HepG2 (cell line): ENCODE results near the gene MACROD2. TPM values are rescaled to one million over a fixed set of nuclear protein-coding genes. Genes with fewer than 3 reads are reported as not detected.

ENCODE experiments used
- ATAC-seq: fragments of 200-7000 bp; cut with Tn5 transposase; 3 replicates; pipeline ENCODE4 v1.9.1; 2020; ENCODE audit warnings: mild to moderate bottlenecking, moderate library complexity
- BruUV-seq: library from RNA; stranded (reverse); fragments of 400-500 nt; replicated peaks from 2 replicates; lab custom pipeline; 2021; lab: Mats Ljungman, UMichigan
- CTCF ChIA-PET: fragments of 300-600 bp; formaldehyde crosslinking; extraction: SDS; loops from one replicate; lab custom pipeline; 2021; ENCODE audit warnings: low total read pairs, inconsistent platforms, low intra/inter-chr PET ratio; lab: Yijun Ruan, JAX
- POLR2A ChIA-PET: fragments of 350-600 bp; sonication (Branson Sonifier 250); formaldehyde crosslinking; loops from one replicate; lab custom pipeline; 2020; ENCODE audit warnings: antibody characterized with exemption, inconsistent platforms; lab: Yijun Ruan, JAX
- DNase-seq: peaks from one replicate; pipeline ENCODE4 v3.0.0-alpha.2; 2015; ENCODE audit warnings: low spot score
- FAIRE-seq: peaks from 3 replicates; lab custom pipeline; 2011; peaks lifted over from hg19 to GRCh38; lab: Jason Lieb, UNC
- H2AFZ ChIP-seq: one replicate; pipeline ENCODE4 v1.6.1; 2011; ENCODE audit warnings: low read length, inconsistent platforms
- H3K27ac ChIP-seq: fragments of 300-600 bp; 3 replicates; pipeline ENCODE4 v1.8.0; 2011; ENCODE audit warnings: mixed run types, mild to moderate bottlenecking, mixed read lengths, low read length, inconsistent platforms; ENCODE audit not compliant: insufficient read depth; ENCODE audit errors: extremely low read length
- H3K27me3 ChIP-seq, 2 experiments: fragments of 200-600 bp in 1 of 2; 2 replicates in 1 of 2; 3 replicates in 1 of 2; pipeline versions ENCODE4 v1.6.0 to v1.8.0; 2011; ENCODE audit warnings: low read length in 2 of 2, mild to moderate bottlenecking in 2 of 2, moderate library complexity in 2 of 2, inconsistent platforms in 1 of 2; ENCODE audit not compliant: insufficient read depth in 2 of 2, control insufficient read depth in 1 of 2
- H3K36me3 ChIP-seq, 2 experiments: fragments of 200-600 bp in 1 of 2; replicated peaks in 1 of 2; 2 replicates in 1 of 2; 3 replicates in 1 of 2; pipeline versions ENCODE4 v1.5.1 to v1.8.0; 2011; ENCODE audit warnings: low read length in 2 of 2, inconsistent platforms in 1 of 2; ENCODE audit not compliant: insufficient read depth in 2 of 2, control insufficient read depth in 1 of 2
- H3K4me1 ChIP-seq: 2 replicates; pipeline ENCODE4 v1.5.1; 2012; ENCODE audit warnings: low read length, inconsistent platforms; ENCODE audit not compliant: insufficient read depth
- H3K4me2 ChIP-seq: 2 replicates; pipeline ENCODE4 v1.6.0; 2011; ENCODE audit warnings: low read depth, low read length, inconsistent platforms
- H3K4me3 ChIP-seq, 3 experiments: fragments of 200-600 bp in 1 of 3; sonication (generic), shearing (Covaris generic) in 1 of 3; replicated peaks in 1 of 3; 2 replicates each; pipeline ENCODE4 v1.5.1; 2011 to 2016; ENCODE audit warnings: low read length in 3 of 3, inconsistent platforms in 2 of 3, low read depth in 2 of 3, mild to moderate bottlenecking in 2 of 3, control low read depth in 1 of 3, mixed read lengths in 1 of 3; ENCODE audit not compliant: insufficient read depth in 1 of 3
- H3K79me2 ChIP-seq: one replicate; pipeline ENCODE4 v1.6.1; 2011; ENCODE audit warnings: low read length, inconsistent platforms; ENCODE audit not compliant: insufficient read depth
- H3K9ac ChIP-seq: 2 replicates; pipeline ENCODE4 v1.6.0; 2011; ENCODE audit warnings: mild to moderate bottlenecking, low read depth, low read length, inconsistent platforms; ENCODE audit not compliant: insufficient read depth
- H3K9me3 ChIP-seq: 2 replicates; pipeline ENCODE4 v1.5.1; 2012; ENCODE audit warnings: mild to moderate bottlenecking, low read length
- H4K20me1 ChIP-seq: 2 replicates; pipeline ENCODE4 v1.6.0; 2011; ENCODE audit warnings: inconsistent platforms, mild to moderate bottlenecking, low read length, moderate library complexity; ENCODE audit not compliant: insufficient read depth
- ARNTL ChIP-seq: sonication (generic); formaldehyde crosslinking; IDR thresholded peaks from 2 replicates; pipeline ENCODE4 v1.4.0; 2020; ENCODE audit warnings: mild to moderate bottlenecking, missing genetic modification reagents
- CSRNP2 ChIP-seq: sonication (generic); formaldehyde crosslinking; conservative IDR thresholded peaks from 2 replicates; pipeline ENCODE4 v1.8.0; 2022; ENCODE audit warnings: low read depth, missing genetic modification reagents
- EED ChIP-seq: sonication (generic); formaldehyde crosslinking; IDR thresholded peaks from 2 replicates; pipeline ENCODE4 v1.5.0; 2020; ENCODE audit warnings: mild to moderate bottlenecking, missing genetic modification reagents
- GFI1 ChIP-seq: sonication (generic); formaldehyde crosslinking; IDR thresholded peaks from 2 replicates; pipeline ENCODE4 v1.5.0; 2020; ENCODE audit warnings: missing genetic modification reagents, mild to moderate bottlenecking, borderline replicate concordance
- JUNB ChIP-seq: sonication (generic); formaldehyde crosslinking; IDR thresholded peaks from 2 replicates; pipeline ENCODE4 v1.8.0; 2022; ENCODE audit warnings: missing genetic modification reagents, mild to moderate bottlenecking, borderline replicate concordance
- KAT7 ChIP-seq: IDR thresholded peaks from 2 replicates; pipeline ENCODE4 v1.6.1; 2018; ENCODE audit warnings: borderline replicate concordance, missing compliant biosample characterization
- KAT8 ChIP-seq: IDR thresholded peaks from 2 replicates; pipeline ENCODE4 v1.6.1; 2016; ENCODE audit warnings: missing genetic modification reagents, missing compliant biosample characterization
- PAF1 ChIP-seq: IDR thresholded peaks from 2 replicates; pipeline ENCODE4 v1.6.1; 2016; ENCODE audit warnings: missing genetic modification reagents, missing compliant biosample characterization
- POLR2AphosphoS2 ChIP-seq: IDR thresholded peaks from 2 replicates; pipeline ENCODE4 v1.6.1; 2011; ENCODE audit warnings: low read depth, low read length, improper control_type of control experiment
- TEF ChIP-seq: sonication (generic); formaldehyde crosslinking; IDR thresholded peaks from 2 replicates; pipeline ENCODE4 v1.5.0; 2020; ENCODE audit warnings: missing genetic modification reagents
- ZIK1 ChIP-seq: sonication (generic); formaldehyde crosslinking; IDR thresholded peaks from 2 replicates; pipeline ENCODE4 v1.5.0; 2020; ENCODE audit warnings: mild to moderate bottlenecking, low read depth, missing genetic modification reagents, borderline replicate concordance
- ZNF24 ChIP-seq: fragments of 450-650 bp; IDR thresholded peaks from 2 replicates; pipeline ENCODE4 v1.6.1; 2017; ENCODE audit warnings: antibody characterized with exemption, mild to moderate bottlenecking
- ZNF335 ChIP-seq: sonication (generic); formaldehyde crosslinking; IDR thresholded peaks from 2 replicates; pipeline ENCODE4 v1.4.0; 2020; ENCODE audit warnings: missing genetic modification reagents
- ZSCAN22 ChIP-seq: sonication (generic); formaldehyde crosslinking; IDR thresholded peaks from 2 replicates; pipeline ENCODE4 v1.4.0; 2020; ENCODE audit warnings: mild to moderate bottlenecking, missing genetic modification reagents
- WGBS: methylation state at CpG from one replicate; pipeline ENCODE4 v1.1.6; 2017; ENCODE audit warnings: low lambda C conversion rate; 5-methylcytosine and 5-hydroxymethylcytosine counted together
- in situ Hi-C: cut with HindIII; loops from 2 replicates; pipeline ENCODE4 v1.10.0; 2017; ENCODE audit warnings: low pct_unique_long_range_greater_than_20kb; ENCODE audit not compliant: extremely low pct_ligation_motif_present
- intact Hi-C: fragments of 100-400 bp; cut with micrococcal nuclease; formaldehyde crosslinking; loops from one replicate; pipeline ENCODE4 v1.10.0; 2022; ENCODE audit not compliant: unreplicated experiment
- polyA plus RNA-seq, 8 experiments: library from polyadenylated mRNA; depleted of rRNA in 3 of 8; stranded (reverse) in 7 of 8; unstranded in 1 of 8; fragments of >200 nt; fragmentation: Illumina TruSeq in 4 of 8; extraction: Trizol in 4 of 8; gene quantifications; 2 replicates each; pipeline versions ENCODE4 v1.2.1 to v1.2.3, GENCODE V29; 2011 to 2016; ENCODE audit warnings: low read depth in 4 of 8, missing spikeins in 1 of 8, mixed read lengths in 1 of 8; ENCODE audit not compliant: insufficient read depth in 1 of 8
- total RNA-seq, 5 experiments: library from RNA; depleted of rRNA; stranded (reverse); fragments of >200 nt; fragmentation: Illumina TruSeq; extraction: Trizol; gene quantifications; 2 replicates each; pipeline ENCODE4 v1.2.3, GENCODE V29; 2016; ENCODE audit warnings: low read depth in 1 of 5
- TF ChIP-seq, protein P1 (sequence below): IDR thresholded peaks from 2 replicates; pipeline ENCODE4 v1.6.1; 2016; ENCODE audit warnings: low read depth

Gene MACROD2
- total and polyA plus RNA-seq, 2 of the 13 experiments (the other 11 are each of a cell fraction or from before 2014, with no cell fraction given), result 0.13 to 0.51 TPM

DNA sequence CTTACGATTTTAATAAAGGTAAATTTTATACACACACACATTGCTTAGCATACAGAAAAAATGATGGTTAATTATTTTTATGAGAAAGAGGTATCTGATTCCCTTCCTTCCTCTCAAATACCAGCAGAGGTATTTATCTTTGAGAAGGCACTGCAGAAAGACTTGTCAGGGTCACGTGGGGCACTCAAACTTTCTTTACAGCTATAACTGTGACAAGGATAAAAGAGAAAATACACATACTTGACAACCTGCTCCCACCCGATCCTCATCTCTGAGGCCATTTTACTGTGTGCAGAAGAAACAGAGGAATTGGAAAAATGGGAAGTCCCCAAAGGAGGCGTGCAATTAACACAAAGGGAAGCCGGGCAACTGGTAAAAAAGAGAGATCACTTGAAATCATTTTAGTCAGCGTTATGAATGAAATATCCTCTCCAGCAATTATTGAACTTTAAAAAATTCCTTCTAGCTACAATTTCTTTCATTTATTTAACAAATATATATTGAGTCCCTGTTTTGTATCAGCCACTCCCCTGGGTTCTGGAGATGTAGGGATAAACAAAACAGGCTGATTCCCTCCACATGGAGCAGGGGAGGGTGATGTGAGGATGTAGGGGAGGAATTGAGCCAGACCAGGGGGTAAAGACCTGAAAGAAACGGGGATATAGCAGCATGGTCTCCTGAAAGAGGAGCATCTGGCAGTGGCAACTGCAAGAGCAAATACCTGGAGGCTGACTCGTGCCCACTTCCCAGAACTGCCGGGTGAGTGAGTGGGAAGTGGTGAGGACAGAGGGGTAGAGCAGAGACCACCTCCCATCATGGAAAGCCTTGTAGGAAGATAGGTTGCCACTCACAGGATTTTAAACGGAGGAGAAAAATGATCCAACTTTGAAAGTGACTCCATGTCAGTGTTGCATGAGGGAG is 2067.6 kb downstream of the MACROD2 start:
- no TSS peak for BruUV-seq
- in situ Hi-C loops (no loop called here), intact Hi-C loops (no loop called here)
- H3K27me3 ChIP-seq, result no peaks in the 10 kb centered on the region; a peak in 1 of 5 replicates
- H4K20me1 ChIP-seq, result no peaks in the 10 kb centered on the region
- H3K9me3 ChIP-seq, result peaks cover 29% of the 10 kb centered on the region
- no peak overlapping the region for H3K9ac ChIP-seq
- TF ChIP-seq, protein P1, sequence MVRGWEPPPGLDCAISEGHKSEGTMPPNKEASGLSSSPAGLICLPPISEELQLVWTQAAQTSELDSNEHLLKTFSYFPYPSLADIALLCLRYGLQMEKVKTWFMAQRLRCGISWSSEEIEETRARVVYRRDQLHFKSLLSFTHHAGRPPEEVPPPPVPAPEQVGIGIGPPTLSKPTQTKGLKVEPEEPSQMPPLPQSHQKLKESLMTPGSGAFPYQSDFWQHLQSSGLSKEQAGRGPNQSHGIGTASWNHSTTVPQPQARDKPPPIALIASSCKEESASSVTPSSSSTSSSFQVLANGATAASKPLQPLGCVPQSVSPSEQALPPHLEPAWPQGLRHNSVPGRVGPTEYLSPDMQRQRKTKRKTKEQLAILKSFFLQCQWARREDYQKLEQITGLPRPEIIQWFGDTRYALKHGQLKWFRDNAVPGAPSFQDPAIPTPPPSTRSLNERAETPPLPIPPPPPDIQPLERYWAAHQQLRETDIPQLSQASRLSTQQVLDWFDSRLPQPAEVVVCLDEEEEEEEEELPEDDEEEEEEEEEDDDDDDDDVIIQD, result no peak
- TF ChIP-seq PAF1 (CRISPR knock-in tag), result no peak
- TF ChIP-seq GFI1 (CRISPR knock-in tag), result no peak
- no peak for TF ChIP-seq ZSCAN22 (CRISPR knock-in tag)
- no peak for TF ChIP-seq EED (CRISPR knock-in tag)
- TF ChIP-seq KAT7 (CRISPR knock-in tag), result no peak
- TF ChIP-seq ZIK1, result no peak
- no peak for TF ChIP-seq ZNF24
- TF ChIP-seq ARNTL (CRISPR knock-in tag), result no peak
- no peak for TF ChIP-seq TEF (CRISPR knock-in tag)
- TF ChIP-seq POLR2AphosphoS2, result no peak
- TF ChIP-seq ZNF335 (CRISPR knock-in tag), result no peak
- no peak for TF ChIP-seq JUNB (CRISPR knock-in tag)
- TF ChIP-seq KAT8 (CRISPR knock-in tag), result no peak
- no peak for TF ChIP-seq CSRNP2 (CRISPR knock-in tag)
- H3K4me2 ChIP-seq, result no peak overlapping the region
- no peaks in the 10 kb centered on the region for H3K79me2 ChIP-seq
- POLR2A ChIA-PET, result no interaction called here
- no peaks in the 10 kb centered on the region for H3K36me3 ChIP-seq
- DNase-seq, result no peak
- H3K4me1 ChIP-seq, result peaks cover 25% of the 10 kb centered on the region
- H2AFZ ChIP-seq, result no peak overlapping the region
- H3K4me3 ChIP-seq, result no peak overlapping the region
- no peak for FAIRE-seq
- 42% methylated on average over 10 of the region's 10 CpGs for WGBS
- no peak overlapping the region for H3K27ac ChIP-seq
- ATAC-seq, result no peak
- CTCF ChIA-PET, result no interaction called here
